GM18498 (cell line): Measurements from ENCODE around the gene DDX23.
A peak's percentile ranks its signal among the peaks of the same experiment; 100 is the strongest.
"Not testable (repeated sequence)": the region's sequence is repeated elsewhere in the genome, so short reads cannot be mapped to it uniquely, and the experiment has no call there.

Experiments used
- ATAC-seq: cut with Tn5 transposase; IDR thresholded peaks from one replicate; pipeline ENCODE4 v1.9.1; 2021; ENCODE audit warnings: mild to moderate bottlenecking, moderate library complexity; ENCODE audit not compliant: unreplicated experiment

Gene DDX23

DNA sequence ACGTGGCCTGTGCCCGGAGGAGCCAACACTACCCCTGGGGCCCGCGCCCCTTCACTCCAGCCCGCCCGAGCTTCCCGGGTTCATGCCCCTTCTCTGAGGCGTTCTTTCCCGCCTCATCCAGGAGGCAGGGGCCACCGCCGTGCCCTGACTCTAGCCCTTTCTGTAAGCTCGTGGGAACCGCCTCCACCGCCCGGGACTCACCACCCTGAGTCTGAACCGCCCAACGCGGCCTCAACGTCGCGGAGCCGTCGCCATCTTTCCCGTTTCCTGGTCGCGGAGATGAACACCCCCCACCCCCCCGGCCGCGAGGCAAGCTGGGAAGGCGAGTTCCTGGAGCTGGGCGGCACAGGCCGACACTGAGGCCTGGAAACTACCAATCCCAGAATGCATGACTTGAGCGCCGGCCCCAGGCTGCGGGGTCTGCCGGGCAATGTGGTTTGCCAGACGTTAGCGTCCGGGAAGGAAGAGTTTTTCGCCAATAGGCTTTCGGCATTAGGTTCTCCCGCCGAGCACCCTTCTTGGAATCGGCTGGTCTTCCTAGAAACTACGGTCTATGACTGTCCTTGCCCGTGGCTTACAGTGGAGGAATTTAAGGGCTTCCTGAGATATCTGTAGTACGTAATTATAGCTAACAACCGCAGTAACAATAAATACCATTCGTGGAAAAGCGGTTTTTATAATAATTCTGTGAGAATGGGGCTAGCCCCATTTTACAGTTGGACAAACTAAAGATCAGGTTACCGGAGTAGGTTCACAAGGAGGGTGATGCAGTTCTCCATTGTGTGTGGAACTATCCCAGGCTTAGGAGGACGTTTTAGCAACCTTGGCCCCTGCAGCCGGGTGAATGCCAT lies at the start of gene DDX23:
Gene DDX23 (minus strand): TSS at position 281 of the 851 bp plus-strand sequence. CDS start 6,381 bp downstream, outside the sequence.
- ATAC-seq: peak; percentile 93

GRCh38 chr12:48901278-48901677 lies 49.3 kb upstream of the DDX23 start:
- ATAC-seq: no peak

GRCh38 chr12:48899651-48900050 lies 47.7 kb upstream of the DDX23 start:
- ATAC-seq: no peak

GRCh38 chr12:48894271-48894670 lies 42.3 kb upstream of the DDX23 start:
- ATAC-seq: no peak

DNA sequence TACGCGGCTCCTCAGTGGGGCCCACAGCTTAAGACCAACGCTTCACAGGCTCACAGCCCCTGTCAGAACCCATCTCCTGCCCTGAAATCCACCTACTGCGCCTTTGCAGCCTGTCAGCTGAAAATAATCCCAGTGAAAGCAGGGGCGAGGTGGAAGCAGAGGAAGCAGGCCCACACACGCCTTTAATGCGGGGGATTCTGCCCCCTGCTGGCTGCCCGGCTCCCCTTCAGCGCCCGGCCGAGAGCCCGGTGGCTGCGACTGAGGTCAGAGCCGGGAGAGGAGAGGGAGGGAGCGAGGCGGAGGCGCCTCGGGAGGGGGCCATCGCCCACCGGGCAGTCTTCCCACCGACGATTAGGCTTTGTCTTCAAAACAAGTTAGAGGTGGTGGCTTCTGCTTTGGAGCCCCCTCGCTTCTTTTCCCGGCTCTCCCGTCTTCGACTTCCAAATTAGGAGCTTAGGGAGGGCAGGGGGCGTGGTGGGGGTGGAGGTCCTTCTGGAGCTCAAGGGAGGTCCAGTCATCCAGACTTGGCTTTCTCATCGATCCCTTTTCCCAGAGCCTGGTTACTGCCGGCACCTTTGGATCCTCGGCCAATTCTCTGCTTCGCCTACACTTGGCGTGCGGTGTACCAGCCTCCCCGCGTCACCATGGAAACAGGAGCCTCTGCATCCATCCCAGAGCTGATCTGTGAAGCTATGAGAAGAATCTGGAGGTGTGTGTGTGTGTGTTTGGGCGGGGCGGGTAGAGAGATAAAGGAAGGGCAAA lies 38.9 kb upstream of the DDX23 start:
- peak; percentile 71 for ATAC-seq

GRCh38 chr12:48889679-48890078 lies 37.7 kb upstream of the DDX23 start:
- no peak for ATAC-seq

DNA sequence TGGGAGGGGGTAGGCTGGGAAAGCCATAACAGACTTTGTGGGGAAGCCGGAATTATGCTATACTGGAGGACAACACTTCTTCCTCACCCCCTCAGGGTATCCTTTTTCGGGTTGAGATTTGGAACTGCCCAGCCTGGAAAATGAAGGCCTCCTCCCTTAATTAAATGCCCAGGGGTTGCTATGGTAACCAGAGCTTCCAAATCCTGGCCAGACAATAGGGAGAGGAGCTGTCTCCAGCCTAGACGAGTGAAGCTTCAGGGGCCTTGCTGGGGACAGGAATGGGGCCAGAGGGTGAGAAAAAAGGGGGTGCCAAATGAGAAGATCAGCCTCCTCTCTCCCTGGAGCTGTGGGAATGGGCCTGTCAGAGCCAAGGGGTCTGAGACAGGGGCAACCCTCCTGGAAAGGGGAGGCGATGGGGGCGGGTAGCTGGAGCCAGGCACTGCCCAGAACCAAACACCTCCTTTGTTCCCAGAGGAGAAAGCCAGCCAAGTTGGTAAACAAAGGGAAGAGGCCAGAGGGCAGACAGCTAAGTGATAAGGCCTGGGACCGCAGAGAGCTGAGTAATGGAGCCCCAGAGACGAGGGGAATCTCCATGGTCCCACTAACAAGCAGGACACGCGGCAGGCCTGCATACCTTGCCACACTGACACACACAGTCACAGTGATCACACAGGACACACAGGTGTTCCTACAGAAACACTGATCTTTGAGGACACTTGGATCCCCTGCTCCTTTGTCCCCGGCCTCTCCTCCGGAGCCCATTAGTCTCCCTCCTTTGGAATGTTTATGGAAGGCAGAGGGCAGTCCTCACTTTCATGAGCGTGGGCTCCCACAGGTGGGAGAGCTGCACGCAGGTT lies 31.6 kb upstream of the DDX23 start:
- no peak for ATAC-seq

- no peak for ATAC-seq
These were observed 31.0 kb upstream of the DDX23 start for GRCh38 chr12:48882972-48883304.

DNA sequence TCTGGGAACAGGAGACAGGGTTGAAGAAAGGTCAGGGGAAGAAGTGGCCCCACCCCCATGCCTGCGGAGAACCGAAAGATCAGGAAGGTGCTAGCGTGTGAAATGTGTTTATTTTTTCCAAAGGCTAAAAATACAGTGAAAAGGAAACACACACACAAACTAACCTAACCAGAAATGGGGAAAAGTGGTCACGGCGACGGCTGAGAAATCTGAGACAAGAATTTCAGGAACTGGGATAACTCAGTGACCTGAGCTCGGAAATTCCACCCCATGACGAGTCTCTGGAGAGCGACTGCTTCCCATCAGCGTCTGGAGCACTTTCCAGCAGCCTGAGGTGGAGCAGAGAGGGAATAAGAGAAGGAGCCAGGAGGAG lies 30.3 kb upstream of the DDX23 start:
- no peak for ATAC-seq

DNA sequence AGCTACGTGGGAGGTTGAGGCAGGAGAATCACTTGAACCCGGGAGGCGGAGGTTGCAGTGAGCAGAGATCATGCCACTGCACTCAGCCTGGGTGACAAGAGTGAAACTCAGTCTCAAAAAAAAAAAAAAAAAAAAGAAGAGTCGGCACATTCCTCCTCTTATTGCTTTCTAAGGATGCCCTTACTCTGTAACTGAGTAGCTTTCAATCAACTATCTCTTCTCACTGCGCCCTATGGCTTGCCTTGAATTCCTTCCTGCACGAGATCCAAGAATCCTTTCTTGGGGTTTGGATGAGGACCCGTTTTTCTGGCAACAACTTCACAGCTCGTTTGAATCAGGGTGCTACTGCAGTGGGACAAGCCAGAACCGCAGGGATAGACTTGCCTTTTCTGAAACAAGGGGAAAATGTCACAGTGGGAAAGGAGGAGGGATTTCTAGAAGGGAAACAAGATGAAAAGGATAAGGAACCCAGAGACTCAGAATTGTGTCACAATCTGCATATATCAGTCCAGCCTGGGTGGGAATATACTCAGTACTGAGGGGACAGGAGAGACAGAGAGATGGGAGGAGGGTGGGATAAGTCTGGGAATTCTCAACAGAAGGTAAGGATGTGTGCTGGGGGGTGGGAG lies 29.8 kb upstream of the DDX23 start:
- ATAC-seq: no peak

DNA sequence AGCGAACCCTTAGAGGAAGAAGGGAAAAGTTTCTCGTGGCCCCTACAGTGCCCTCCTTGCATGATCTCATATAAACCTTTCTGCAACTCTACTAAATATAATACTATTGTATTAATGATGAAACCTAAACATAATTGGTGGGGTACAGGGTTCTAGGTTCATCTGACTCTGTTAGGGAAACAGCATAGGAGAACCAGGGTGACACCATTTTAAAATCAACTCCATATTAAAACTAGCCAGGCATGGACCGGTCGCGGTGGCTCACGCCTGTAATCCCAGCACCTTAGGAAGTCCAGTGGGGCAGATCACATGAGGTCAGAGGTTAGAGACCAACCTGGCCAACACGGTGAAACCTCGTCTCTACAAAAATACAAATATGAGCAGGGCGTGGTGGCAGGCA lies 28.7 kb upstream of the DDX23 start:
- ATAC-seq: no peak

DNA sequence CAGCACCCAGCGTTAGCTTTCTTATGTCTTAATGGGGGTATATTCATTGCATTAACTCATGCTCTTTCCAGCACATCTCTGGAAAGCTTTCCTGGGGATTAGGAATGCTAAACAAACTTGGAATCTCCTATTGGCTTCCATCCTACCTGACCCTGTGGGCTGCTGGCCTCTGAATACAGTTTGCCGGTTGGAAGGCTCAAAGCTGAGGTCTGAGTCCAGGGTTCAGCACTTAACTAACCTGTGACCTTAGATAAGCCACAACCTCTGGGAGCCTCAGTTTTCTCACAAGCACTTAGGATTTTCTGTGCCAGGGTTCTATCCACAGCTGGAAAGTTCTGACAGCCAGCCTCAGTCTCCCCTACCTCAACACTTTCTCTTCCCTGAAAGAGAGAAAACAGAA lies 26.6 kb upstream of the DDX23 start:
- no peak for ATAC-seq

GRCh38 chr12:48875944-48876515 lies 24.1 kb upstream of the DDX23 start:
- ATAC-seq: no peak

DNA sequence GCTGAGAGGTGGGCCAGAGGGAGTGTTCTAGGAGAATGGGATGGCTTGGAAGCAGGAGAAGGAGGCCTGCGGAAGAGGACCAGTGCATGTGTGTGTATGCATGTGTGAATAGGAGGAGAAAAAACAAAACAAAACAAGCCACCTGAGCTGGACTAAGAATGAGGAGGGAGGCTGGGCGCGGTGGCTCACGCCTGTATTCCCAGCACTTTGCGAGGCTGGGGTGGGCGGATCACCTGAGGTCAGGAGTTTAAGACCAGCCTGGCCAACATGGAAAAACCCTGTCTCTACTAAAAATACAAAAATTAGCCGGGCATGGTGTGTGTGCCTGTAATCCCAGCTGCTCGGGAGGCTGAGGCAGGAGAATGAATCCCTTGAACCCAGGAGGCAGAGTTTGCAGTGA lies 21.6 kb upstream of the DDX23 start:
- not testable (repeated sequence) for ATAC-seq

DNA sequence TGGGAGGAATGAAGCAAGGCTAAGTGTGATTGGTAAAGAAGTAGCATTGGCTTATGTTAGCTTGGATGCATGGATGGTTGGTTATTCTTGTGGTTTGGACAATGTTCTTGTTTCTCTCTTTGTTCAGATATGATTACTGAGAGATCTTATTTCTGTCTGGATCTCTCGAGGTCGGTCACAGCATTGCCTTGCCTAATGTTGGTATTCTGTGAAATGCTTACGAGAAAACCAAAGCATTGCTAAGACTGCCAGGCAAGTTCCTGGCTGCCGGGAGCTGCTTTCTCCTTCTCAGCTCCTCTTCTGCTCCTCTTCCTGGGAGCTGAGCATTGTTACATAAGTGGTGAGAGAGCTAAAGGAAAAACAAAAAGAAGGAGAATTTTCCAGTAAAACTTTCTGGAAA lies 21.1 kb upstream of the DDX23 start:
- no peak for ATAC-seq

DNA sequence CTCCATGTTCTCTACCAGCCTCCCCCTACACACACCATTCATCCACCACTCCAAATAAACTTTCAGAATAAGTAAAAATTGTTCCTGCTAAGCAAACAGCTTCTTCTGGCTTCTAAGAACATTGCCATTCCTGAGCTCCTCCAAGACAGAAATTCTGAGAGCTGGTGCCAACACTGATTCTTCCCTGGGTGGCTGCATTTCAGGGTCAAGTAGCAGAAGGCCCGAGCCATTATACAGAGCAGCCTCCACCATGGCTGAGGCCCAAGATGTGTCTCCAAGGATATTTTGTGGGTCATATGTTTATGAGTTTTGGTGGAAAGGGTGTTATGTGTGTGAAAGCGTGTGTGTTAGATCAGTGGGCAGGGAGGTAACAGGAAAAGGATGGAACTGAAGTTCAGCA lies 17.2 kb upstream of the DDX23 start:
- ATAC-seq: no peak

- ATAC-seq: no peak
These were observed 16.5 kb upstream of the DDX23 start for GRCh38 chr12:48868451-48868850.

- ATAC-seq: peak; percentile 47
These were observed 14.2 kb upstream of the DDX23 start for GRCh38 chr12:48866052-48866711.

DNA sequence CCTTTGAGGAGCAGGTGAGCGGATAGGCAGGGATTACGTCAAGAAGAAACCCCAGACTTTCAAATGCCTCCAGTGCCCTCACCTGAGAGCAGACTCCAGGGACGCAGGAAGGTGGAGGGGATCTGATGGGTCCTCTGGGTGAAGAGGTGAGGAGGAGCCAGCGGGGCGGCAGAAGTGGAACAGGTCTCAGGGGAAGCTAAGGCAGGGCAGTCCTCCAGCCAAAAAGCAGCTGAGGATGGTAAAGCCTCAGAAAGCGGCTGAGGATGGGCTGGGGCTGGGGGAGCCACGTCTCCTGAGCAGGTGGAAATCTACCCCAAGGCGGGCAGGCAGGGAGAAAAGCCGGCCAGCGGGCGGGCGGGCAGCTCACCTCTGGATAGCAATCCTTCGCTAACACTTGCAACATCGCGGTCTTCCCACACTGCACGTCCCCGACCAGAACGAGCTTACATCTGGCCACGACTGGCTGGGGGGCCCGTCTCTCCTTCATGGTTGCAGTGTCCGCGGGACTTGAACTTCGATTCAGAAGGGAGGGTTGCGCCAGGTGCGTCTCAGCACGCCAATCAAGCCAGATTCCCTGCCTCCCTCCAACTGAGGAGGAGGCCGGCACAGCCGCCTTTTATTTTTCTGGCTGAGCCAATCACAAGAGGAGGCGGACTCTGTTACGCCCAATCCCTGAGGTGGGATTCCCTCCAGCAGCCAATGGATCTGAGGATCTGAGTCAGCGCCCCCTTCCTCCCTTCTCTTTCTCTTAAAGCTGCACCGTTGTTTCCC lies 13.5 kb upstream of the DDX23 start, which contains the start of gene RND1:
Gene RND1 (minus strand): TSS at position 590 of the 771 bp plus-strand sequence. CDS start 103 bp downstream, at position 487.
- ATAC-seq: peak; percentile 88
